A172 (cell line): Measurements from ENCODE around the gene TBC1D4. TPM values are rescaled to one million over a fixed set of nuclear protein-coding genes. Genes with fewer than 3 reads are reported as not detected.
A peak's percentile ranks its signal among the peaks of the same experiment; 100 is the strongest.

Experiments
- DNase-seq: peaks from one replicate; pipeline ENCODE4 v3.0.0-alpha.2; 2015; ENCODE audit warnings: low spot score
- total RNA-seq: library from RNA; depleted of rRNA; stranded (reverse); fragments of >200 nt; shearing (Covaris generic); gene quantifications from 2 replicates; pipeline ENCODE4 v1.2.3, GENCODE V29; 2014; rRNA removed

TBC1D4 gene, protein sequence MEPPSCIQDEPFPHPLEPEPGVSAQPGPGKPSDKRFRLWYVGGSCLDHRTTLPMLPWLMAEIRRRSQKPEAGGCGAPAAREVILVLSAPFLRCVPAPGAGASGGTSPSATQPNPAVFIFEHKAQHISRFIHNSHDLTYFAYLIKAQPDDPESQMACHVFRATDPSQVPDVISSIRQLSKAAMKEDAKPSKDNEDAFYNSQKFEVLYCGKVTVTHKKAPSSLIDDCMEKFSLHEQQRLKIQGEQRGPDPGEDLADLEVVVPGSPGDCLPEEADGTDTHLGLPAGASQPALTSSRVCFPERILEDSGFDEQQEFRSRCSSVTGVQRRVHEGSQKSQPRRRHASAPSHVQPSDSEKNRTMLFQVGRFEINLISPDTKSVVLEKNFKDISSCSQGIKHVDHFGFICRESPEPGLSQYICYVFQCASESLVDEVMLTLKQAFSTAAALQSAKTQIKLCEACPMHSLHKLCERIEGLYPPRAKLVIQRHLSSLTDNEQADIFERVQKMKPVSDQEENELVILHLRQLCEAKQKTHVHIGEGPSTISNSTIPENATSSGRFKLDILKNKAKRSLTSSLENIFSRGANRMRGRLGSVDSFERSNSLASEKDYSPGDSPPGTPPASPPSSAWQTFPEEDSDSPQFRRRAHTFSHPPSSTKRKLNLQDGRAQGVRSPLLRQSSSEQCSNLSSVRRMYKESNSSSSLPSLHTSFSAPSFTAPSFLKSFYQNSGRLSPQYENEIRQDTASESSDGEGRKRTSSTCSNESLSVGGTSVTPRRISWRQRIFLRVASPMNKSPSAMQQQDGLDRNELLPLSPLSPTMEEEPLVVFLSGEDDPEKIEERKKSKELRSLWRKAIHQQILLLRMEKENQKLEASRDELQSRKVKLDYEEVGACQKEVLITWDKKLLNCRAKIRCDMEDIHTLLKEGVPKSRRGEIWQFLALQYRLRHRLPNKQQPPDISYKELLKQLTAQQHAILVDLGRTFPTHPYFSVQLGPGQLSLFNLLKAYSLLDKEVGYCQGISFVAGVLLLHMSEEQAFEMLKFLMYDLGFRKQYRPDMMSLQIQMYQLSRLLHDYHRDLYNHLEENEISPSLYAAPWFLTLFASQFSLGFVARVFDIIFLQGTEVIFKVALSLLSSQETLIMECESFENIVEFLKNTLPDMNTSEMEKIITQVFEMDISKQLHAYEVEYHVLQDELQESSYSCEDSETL (N-terminal part only)
- total RNA-seq = 5.9 and 6.8 TPM in 2 replicates

DNA sequence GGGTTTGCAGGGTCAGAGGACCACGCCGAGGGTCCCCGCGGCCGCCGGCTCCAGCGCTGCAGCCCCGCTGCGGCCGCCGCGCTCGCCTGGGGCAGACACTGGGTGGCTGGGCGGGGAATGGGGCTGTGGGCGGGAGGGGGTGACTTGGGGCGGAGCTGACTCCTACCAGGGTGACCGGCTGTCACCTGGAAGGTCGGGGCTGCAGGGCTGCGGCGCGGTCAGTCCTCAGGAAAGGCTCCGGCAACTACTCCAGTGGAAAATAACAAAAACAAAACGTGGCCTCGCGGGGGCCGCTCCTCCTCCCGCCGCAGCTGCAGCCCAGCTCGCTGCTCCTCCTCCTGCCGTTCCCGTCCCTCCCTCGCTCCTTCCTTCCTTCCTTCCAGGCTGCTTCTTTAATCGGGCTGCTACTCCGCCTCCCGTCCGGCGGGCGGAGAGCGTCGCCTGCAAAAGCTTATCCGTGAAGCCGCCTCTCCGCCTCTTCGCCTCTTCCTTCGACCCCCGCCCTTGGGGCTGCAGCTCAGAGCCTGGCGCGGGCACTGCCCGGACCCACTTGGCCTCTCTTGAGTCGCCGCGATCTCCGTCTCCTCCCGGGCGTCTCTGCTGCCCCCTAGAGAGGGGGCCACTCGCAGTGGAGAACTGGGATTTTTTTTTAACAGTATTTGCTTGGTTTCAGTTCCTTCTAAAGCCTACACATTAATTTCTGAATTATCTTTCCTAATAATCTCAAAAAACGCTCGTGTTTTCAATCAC, at the start of gene TBC1D4:
Gene TBC1D4, minus strand, starts transcription at position 100 of the 750 bp plus-strand sequence. CDS start 402 bp downstream, outside the sequence.
- DNase-seq = peak; percentile 81

DNA sequence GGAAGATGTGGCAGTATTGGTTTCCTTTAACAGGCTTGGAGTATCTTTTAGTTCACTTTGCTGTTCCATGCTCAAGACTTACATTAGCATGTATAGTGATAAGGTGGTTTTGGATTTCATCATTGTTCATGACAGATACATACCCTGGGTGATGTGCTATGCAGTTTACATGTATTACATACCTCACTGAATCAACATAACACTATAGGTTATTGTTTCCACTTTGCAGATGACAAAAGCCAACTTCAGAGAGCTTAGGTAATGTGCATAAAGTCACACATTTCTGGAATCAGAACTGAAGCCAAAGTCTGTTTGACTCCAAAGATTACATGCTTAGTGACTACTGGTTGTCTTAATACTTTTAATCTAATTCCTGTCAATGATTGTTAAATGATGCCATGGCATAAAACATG, 48.6 kb upstream of the TBC1D4 start:
- no peak for DNase-seq

DNA sequence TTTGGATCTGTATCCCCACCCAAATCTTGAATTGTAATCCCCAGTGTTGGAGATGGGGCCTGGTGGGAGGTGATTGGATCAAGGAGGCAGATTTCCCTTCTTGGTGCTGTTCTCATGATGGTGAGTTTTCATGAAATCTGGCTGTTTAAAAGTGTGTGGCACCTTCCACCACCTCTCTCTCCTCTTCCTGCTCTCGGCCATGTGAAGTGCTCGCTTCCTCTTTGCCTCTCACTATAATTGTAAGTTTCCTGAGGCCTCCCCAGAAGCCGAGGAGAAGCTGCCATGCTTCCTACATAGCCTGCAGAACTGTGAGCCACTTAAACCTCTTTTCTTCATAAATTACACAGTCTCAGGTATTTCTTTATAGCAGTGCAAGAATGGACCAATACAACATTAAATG, 40.0 kb upstream of the TBC1D4 start:
- DNase-seq = no peak

DNA sequence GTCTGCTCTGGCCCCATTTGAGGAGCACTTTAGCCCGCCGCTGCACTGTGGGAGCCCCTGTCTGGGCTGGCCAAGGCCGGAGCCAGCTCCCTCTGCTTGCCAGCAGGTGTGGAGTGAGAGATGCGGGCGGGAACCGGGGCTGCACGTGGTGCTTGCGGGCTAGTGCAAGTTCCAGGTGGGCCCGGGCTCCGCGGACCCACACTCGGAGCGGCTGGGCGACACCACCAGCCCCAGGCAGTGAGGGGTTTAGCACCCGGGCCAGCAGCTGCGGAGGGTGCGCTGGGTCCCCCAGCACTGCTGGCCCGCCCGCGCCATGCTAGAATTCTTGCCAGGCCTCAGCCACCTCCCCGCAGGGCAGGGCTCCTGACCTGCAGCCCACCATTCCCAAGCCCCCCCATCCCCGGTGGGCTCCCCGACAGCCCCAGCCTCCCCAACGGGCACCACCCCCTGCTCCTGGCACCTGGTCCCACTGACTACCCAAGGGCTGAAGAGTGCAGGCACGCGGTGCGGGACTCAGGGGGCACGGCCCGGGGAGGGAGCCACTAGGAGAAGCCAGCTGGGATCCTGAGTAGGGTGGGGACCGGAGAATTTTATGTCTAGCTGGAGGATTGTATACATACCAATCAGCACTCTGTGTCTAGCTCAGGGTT, 36.6 kb upstream of the TBC1D4 start:
- DNase-seq = no peak

DNA sequence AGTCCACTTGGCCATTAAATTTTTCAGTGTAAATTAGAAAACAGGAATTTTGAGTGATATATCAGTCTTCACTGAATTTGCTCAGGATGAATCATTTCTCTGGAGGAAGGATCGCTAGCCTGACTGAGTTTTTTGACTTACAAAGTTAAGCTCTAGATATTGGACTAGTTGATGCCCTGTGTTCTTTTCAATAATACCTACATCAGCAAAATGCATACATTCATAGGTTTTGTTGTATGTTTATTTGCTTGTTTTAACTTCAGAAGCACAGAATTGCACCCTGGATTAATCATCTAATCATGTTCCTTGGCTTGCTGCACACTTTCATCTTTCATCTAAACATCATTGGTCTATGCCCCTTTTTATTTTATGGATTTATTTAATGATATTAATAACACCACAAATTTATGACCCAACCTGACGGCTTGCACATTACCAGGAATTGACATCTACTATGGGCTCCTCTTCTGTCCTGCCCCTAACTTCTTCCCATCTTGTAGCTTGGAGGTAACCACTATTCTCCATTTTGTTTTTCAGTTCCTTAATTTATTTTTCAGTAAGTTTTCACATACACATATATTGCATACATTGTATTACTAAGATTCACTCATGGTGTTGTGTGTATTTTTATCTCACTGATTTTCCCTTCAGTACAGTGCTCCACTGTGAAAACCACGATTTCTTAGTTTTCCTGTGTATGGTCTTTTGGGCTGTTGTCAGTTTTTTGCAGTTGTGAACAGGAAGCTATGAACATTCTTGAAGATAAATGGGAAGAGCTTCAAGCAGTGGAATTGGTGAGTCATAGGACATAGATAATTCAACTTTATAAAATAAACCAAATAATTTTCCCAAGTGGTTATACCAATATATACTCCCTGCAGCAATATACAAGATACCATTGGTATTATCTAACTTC, 32.4 kb upstream of the TBC1D4 start:
- DNase-seq = peak; percentile 24

DNA sequence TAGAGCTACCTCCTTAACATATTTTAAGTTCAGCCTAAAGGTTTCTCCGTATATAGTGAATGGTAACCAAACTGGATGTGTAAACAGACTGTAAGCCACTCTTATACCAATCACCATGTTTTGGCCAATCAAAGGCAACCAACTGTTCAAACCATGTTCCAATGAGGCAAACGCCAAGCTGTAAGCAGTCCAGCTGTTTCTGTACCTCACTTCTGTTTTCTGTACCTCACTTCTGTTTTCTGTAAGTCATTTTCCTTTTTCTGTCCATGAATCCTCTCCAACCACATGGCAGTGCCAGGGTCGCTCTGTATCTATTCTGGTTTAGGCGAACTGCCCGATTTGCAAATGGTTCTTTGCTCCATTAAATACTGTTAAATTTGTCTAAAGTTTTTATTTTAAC, 31.3 kb upstream of the TBC1D4 start:
- no peak for DNase-seq

DNA sequence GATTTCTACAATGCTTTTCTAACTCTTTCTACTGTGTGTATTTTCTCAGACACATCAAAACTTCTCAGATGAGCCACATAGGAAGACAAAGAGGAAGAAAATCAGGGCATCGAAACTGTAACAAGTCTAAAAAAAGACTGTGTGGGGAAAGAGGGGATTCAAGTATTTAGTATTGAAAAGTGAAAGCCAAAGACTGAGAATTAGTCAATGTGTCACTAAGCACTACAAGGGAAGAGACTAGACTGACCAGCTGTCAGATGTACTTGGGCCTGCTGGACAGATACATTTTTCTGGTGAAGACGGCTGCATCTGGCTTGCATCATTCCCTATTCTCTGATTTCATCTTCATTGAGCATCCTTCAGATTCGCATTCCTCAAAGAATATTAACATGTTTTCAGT, 30.3 kb upstream of the TBC1D4 start:
- DNase-seq = no peak

DNA sequence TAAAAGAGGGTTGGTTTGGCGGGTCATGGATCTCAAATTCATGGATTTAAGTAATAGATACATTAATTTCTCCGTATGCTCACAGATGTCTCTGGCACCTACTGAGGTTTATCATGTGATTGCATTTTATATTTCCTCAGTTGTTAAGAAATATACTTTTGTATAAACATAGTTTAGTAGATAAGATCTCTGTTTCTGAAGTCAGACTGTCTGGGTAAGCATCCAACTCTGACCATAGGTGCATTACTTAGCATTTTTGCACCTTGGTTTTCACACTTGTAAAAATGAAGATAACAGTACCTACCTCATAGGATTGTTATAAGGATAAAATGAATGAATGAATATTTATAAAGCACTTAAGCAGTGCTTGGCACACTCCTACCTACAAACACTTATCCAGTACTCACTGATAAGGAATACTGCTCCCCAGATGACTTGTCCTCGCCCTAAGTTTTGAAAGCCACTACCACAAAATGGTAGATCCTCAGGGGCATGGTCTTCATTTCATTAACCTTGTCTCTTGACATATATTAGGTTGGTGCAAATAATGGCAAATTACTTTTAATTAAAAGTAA, 29.2 kb upstream of the TBC1D4 start:
- no peak for DNase-seq

DNA sequence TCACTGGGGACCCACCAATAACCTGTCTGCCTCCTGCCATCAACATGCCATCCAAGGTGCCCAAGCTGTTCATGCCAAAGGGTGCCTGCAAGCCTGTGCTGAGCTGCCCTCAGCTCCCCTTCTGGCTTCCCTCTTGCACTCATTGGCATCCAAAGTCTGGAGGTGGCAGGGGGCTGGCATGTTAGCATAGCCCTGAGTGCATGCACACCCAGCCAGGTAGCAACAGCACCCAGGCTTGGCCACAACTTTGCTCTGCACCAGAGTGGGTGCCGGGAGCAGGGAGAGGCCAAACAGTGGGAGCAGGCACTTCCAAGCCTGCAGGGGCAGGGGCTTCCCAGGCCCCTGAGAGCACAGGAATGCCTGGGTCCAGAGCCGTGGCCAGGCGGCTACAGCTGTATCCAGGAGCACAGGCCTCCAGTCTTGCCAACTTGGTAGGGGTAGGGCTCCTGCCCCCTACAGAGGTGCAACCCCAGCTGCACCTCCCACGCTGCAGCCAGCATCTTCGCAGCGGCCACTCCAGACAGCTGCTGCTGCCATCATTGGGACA, 26.1 kb upstream of the TBC1D4 start:
- no peak for DNase-seq

DNA sequence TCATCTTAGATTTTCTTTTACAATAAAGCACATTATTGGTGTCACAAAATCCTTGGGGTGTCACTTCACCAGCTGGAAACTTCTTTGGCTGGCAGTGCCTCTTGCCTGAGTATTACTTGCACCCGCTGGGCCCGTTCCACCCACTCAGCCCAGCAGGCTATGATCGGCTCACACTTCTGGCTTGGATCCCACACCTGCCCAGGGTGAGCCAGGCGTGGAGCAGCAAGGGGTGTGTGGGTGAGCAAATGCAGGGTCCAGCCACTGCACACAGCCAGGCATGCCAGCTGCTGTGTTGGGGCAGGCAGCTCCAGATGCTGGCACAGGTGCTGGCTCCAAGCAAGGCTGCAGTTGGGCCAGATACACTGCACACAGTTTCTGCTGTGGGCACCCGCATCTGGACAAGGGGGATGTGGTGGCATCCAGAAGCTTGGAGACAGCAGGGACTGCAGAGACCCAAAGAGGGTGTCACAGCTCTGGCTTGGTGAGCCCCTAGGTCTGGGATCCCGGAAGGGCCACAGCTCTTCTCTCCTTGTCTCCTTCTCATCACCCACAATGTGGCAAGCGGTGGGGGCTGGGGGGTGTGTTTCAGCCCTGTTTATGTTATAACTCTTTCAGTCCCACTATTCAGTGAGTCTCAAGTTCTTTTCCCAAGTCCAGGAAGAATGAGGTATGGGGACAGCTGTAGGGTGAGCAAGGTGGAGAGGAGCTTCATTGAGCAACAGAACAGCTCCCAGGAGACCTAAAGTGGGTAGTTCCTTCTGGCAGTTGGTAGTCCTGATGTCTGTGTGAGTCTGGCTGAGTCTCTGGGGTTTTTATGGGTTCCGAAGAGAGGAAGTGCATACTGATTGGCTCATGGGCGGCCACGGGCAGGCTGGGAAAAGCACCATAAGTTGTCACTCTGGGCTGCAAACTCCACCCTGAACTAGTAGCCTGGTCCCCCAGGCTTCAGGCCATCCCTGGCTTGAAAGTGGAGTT, 25.3 kb upstream of the TBC1D4 start:
- no peak for DNase-seq

DNA sequence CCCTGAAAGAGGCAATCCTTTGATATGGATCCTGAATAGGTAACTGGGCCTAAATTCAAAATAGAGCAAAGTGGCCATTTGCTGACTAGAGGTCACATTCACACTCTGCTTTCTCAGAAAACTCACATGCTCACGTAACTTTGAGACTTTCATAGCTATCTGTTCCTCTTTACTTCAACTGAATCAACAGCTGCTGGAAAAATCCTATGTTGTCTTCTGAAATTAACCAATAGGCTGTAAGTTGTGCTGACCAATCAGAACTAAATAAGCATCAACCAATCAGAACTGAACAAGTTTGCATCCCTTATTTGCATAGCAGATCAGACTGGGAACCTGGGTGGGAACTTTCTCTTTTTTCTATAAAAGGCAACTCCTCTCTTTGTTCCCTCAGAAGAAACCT, 24.0 kb upstream of the TBC1D4 start:
- DNase-seq = no peak

DNA sequence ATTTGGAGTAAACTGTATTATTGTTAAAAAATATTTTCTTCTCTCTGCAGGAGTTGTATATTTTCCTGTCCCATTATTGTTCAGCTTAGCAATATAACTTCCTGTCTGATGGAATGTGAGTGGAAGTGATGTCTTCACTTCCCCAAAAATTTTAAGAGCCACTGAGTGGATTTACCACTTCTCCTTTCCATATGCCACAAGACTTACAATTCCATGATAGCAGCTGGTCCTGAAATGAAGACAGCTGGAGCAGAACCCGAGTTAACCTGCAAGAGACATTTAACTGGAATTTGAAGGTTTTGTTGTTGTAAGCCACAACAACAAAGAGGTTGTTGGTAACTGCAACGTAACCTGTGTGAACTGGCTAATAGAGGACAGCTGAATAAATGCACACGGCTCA, 23.4 kb upstream of the TBC1D4 start:
- no peak for DNase-seq

DNA sequence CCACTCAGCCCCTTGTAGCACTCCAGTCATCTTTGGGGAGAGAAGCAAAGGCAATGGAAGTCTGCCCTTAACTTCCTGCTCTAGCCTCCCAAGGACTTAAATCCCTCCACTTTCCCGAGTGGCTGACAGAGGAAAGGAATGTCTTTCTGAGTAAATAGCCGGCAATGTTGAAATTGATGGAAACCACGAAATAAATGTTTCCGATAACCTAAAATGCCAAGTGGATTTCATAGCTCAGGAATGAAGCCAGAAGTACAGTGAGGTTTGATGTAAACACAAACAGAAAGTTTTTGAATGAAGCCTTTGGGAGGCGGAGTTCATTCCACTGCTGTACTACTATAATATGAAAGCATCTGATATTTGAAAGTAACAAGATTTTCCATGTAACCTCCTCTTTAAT, 14.0 kb upstream of the TBC1D4 start:
- no peak for DNase-seq

DNA sequence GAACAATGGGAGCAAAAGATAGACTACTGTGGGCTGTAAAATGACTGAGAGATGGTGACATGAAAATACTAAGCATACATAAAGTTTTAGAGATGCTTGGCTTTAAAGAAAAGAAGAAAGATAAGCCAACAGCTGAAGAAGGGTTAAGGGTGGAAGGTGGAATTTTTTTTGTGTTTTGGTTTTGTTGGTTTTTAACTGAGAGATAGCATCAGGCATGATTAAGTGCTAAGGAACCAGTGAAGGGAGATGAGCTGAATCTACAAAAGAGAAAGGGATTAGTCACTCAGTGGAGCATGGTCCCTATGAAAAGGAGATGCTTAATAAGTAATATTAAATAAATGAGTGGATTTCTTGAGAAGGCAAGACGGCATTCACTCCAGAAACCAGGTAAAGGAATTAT, 12.5 kb upstream of the TBC1D4 start:
- no peak for DNase-seq

DNA sequence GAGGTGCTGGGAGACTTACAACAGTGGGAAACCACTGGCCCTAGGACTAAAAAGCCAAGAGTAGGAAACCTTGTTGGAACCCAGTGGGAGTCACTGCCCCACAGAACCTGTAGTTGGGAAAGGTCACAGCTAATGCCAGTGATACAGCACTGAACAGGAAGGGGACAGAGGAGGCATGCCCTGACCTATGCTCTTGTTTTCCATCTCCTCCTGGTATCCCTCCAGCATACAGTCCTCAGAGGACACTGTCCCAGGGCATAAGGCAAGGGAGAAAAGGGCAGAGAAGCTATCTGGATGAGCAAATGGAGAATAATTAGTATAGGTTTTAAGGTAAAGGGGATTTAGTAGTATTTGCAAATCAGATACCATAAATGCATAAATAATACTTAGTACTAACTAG, 11.2 kb upstream of the TBC1D4 start:
- no peak for DNase-seq

DNA sequence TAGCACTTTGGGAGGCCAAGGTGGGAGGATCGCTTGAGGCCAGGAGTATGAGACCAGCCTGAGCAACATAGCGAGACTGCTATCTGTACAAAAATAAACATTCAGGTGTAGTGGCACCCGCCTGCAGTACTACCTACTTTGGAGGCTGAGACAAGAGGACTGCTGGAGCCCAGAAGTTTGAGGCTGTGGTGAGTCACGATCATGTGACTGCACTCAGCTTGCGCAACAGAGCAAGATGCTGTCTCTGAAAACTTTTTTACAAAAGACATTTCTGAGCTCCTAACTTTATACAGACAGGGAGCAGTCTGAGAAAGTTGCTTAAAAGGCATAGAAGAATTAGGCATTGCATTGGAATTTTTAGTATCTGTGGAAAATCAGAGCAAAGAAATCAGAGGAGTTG, 10.4 kb upstream of the TBC1D4 start:
- no peak for DNase-seq

DNA sequence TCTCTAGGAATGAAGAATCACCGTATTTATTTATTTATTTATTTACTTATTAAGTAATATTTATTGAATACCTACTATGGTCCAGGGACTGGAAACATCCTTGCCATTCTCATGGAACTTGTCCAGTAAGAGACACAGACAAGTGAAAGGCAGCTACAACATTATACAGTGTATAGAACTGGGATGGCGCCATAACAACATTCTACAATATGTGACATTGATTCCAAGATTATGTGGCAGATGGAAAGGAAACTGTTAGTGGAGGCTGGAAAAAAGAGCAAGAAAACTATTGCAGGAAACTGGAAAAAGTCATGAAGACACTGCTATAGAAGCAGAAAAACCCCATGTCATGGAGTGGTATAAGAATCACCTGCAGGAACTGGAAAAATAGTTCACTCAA, 9.4 kb upstream of the TBC1D4 start:
- DNase-seq = no peak
